HFFc6 (cell line): ENCODE measurements around the gene CNEP1R1. TPM values are rescaled to one million over a fixed set of nuclear protein-coding genes. Genes with fewer than 3 reads are reported as not detected.

Experiments used
- DNase-seq: peaks from one replicate; pipeline ENCODE4 v3.0.0-alpha.2; 2018
- H3K27ac Mint-ChIP-seq: 2 replicates; pipeline ENCODE4 v1.8.0; 2020; ENCODE audit warnings: mild to moderate bottlenecking, mixed read lengths
- H3K27me3 Mint-ChIP-seq: 2 replicates; pipeline ENCODE4 v1.8.0; 2021; ENCODE audit warnings: mild to moderate bottlenecking, moderate library complexity, mixed read lengths; ENCODE audit not compliant: insufficient read depth
- H3K36me3 Mint-ChIP-seq: 2 replicates; pipeline ENCODE4 v1.8.0; 2021; ENCODE audit warnings: low read depth, mixed read lengths
- H3K4me1 Mint-ChIP-seq: 2 replicates; pipeline ENCODE4 v1.8.0; 2020; ENCODE audit warnings: low read depth, mixed read lengths
- H3K4me3 Mint-ChIP-seq: 2 replicates; pipeline ENCODE4 v1.8.0; 2020; ENCODE audit warnings: mild to moderate bottlenecking, moderate library complexity, mixed read lengths
- H3K9me3 Mint-ChIP-seq: 2 replicates; pipeline ENCODE4 v1.8.0; 2020; ENCODE audit warnings: mild to moderate bottlenecking, mixed read lengths
- CTCF ChIP-seq: fragments of 200-600 bp; sonication (generic); IDR thresholded peaks from 2 replicates; pipeline ENCODE4 v1.5.0; 2021; ENCODE audit warnings: antibody characterized with exemption, mild to moderate bottlenecking
- total RNA-seq, 6 experiments: library from RNA; stranded (reverse); fragmentation: NEBNext Ultra II Directional; extraction: Animal tissue kit (Norgen Biotek cat#: 25700); gene quantifications; 2 replicates in 1 of 6; 3 replicates in 5 of 6; pipeline ENCODE4 v1.2.3, GENCODE V29; 2021

The CNEP1R1 gene
- total RNA-seq, 6 experiments from 2014 or later, result 22.7 to 28.1 (median 24.2) TPM

GRCh38 chr16:50035468-50035992 is 10.5 kb downstream of the CNEP1R1 start:
- no peaks in the 10 kb centered on the region for H3K27me3 Mint-ChIP-seq
- H3K36me3 Mint-ChIP-seq, result peaks cover 11% of the 10 kb centered on the region
- no peak for DNase-seq
- H3K27ac Mint-ChIP-seq, result no peak overlapping the region
- no peak for TF ChIP-seq CTCF
- H3K9me3 Mint-ChIP-seq, result no peaks in the 10 kb centered on the region
- H3K4me1 Mint-ChIP-seq, result peaks cover 11% of the 10 kb centered on the region
- no peak overlapping the region for H3K4me3 Mint-ChIP-seq

DNA sequence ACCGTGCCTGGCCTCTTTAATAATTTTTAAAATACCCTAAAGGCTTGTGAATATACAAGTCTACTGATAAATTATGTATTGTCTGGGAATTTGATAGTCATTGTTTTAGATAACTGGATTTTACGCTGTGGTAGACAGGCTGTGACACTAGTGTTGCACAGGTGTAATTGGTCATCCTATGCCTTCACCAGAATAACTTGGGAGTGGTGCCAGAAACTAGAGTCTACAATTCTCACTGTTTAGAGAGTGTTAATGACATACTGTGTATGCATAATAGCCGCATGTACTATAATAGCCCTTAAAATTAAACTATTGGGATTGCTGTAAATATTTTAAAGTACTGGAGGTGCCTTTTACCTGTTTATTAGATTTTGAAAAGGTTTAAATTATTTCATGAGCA is 11.4 kb downstream of the CNEP1R1 start:
- H3K27me3 Mint-ChIP-seq, result no peaks in the 10 kb centered on the region
- no peak overlapping the region for H3K4me3 Mint-ChIP-seq
- no peak for TF ChIP-seq CTCF
- DNase-seq, result no peak
- peaks cover 11% of the 10 kb centered on the region for H3K4me1 Mint-ChIP-seq
- peaks cover 11% of the 10 kb centered on the region for H3K36me3 Mint-ChIP-seq
- H3K9me3 Mint-ChIP-seq, result no peaks in the 10 kb centered on the region
- H3K27ac Mint-ChIP-seq, result no peak overlapping the region

GRCh38 chr16:50037662-50038220 is 12.7 kb downstream of the CNEP1R1 start:
- Mint-ChIP-seq H3K27ac (no peak overlapping the region), H3K4me3 (no peak overlapping the region), H3K9me3 (no peaks in the 10 kb centered on the region), H3K27me3 (no peaks in the 10 kb centered on the region), H3K36me3 (peaks cover 5% of the 10 kb centered on the region; the same call in 1 of the 2 replicates), H3K4me1 (peaks cover 11% of the 10 kb centered on the region)
- no peak for TF ChIP-seq CTCF
- DNase-seq, result no peak

DNA sequence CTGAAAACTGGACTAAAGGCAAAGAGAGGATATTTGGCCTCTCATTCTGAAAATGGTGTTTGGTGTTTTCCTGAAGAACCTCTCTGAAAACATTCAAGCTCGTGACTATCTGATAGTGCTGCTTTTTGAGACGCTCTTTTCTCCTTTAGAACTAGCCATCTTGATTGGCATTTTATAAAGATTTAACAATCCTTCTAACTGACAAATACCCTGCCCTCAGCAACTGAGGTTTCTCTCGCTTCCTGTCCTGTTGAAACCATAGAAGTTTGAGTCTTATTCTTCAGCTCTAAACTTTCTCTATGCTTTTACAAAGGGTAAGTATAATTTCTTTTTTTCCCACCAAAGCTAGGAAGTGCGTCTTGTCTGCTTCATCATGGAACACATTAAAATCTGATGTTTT is 13.3 kb downstream of the CNEP1R1 start:
- Mint-ChIP-seq H3K9me3 (no peaks in the 10 kb centered on the region), H3K27me3 (no peaks in the 10 kb centered on the region), H3K27ac (no peak overlapping the region), H3K4me1 (peaks cover 11% of the 10 kb centered on the region), H3K36me3 (peaks cover 5% of the 10 kb centered on the region; the same call in 1 of the 2 replicates), H3K4me3 (no peak overlapping the region)
- TF ChIP-seq CTCF, result no peak
- DNase-seq, result no peak

- TF ChIP-seq CTCF, result no peak
- Mint-ChIP-seq H3K36me3 (peaks cover 5% of the 10 kb centered on the region; the same call in 1 of the 2 replicates), H3K27ac (no peak overlapping the region), H3K4me1 (peaks cover 11% of the 10 kb centered on the region), H3K9me3 (no peaks in the 10 kb centered on the region), H3K27me3 (peaks cover 3% of the 10 kb centered on the region; the same call in 1 of the 2 replicates), H3K4me3 (no peak overlapping the region)
- DNase-seq, result no peak
Observed at GRCh38 chr16:50038756-50039529, 13.9 kb downstream of the CNEP1R1 start.
